Left kidney (tissue), 2 donors: ENCODE data around the gene MBNL2. TPM values are rescaled to one million over a fixed set of nuclear protein-coding genes. Genes with fewer than 3 reads are reported as not detected.
"Not testable (repeated sequence)": the region's sequence is repeated elsewhere in the genome, so short reads cannot be mapped to it uniquely, and the experiment has no call there.

ENCODE experiments used
- DNase-seq: peaks from one replicate; pipeline ENCODE4 v3.0.0-alpha.2; 2013
- polyA plus RNA-seq: library from polyadenylated mRNA; unstranded; fragments of 120-200 nt; gene quantifications from one replicate; pipeline ENCODE4 v1.2.1, GENCODE V29; 2013; ENCODE audit not compliant: insufficient read length

Gene MBNL2
- polyA plus RNA-seq, 1 donor = 61.8 TPM

GRCh38 chr13:97346561-97347254 is 124.6 kb downstream of the MBNL2 start:
- no peak for DNase-seq

GRCh38 chr13:97347255-97347932 is 125.3 kb downstream of the MBNL2 start:
- no peak for DNase-seq

- DNase-seq = no peak
Measured at GRCh38 chr13:97348569-97349100, 126.5 kb downstream of the MBNL2 start.

GRCh38 chr13:97352012-97352411 is 129.9 kb downstream of the MBNL2 start:
- not testable (repeated sequence) for DNase-seq

GRCh38 chr13:97352815-97353214 is 130.7 kb downstream of the MBNL2 start:
- DNase-seq = no peak

- DNase-seq = no peak
Measured at GRCh38 chr13:97353927-97354675, 132.0 kb downstream of the MBNL2 start.

- DNase-seq = no peak
Measured at GRCh38 chr13:97354808-97355207, 132.7 kb downstream of the MBNL2 start.

GRCh38 chr13:97356592-97356991 is 134.5 kb downstream of the MBNL2 start:
- DNase-seq = no peak

GRCh38 chr13:97359181-97360057 is 137.3 kb downstream of the MBNL2 start:
- DNase-seq = peak; percentile 74

GRCh38 chr13:97360610-97361009 is 138.5 kb downstream of the MBNL2 start:
- no peak for DNase-seq

- DNase-seq = no peak
Measured at GRCh38 chr13:97364031-97364430, 141.9 kb downstream of the MBNL2 start.

GRCh38 chr13:97364827-97365226 is 142.7 kb downstream of the MBNL2 start:
- no peak for DNase-seq

GRCh38 chr13:97366172-97366688 is 144.1 kb downstream of the MBNL2 start:
- no peak for DNase-seq

GRCh38 chr13:97367016-97367822 is 145.1 kb downstream of the MBNL2 start:
- DNase-seq = no peak

GRCh38 chr13:97369261-97369893 is 147.2 kb downstream of the MBNL2 start:
- DNase-seq = no peak

- no peak for DNase-seq
Measured at GRCh38 chr13:97371486-97372109, 149.5 kb downstream of the MBNL2 start.

GRCh38 chr13:97372936-97373335 is 150.8 kb downstream of the MBNL2 start:
- DNase-seq = peak; percentile 40

GRCh38 chr13:97373787-97374186 is 151.7 kb downstream of the MBNL2 start:
- DNase-seq = no peak

- no peak for DNase-seq
Measured at GRCh38 chr13:97376981-97377380, 154.8 kb downstream of the MBNL2 start.

GRCh38 chr13:97379386-97379785 is 157.3 kb downstream of the MBNL2 start:
- DNase-seq = no peak
